Mesothelial cell of epicardium (in vitro differentiated cells): ENCODE results near the gene MACROD2. TPM values are rescaled to one million over a fixed set of nuclear protein-coding genes. Genes with fewer than 3 reads are reported as not detected.

ENCODE experiments used
- DNase-seq, 2 experiments: peaks; one replicate each; pipeline ENCODE4 v3.0.0; 2021; ENCODE audit warnings: low spot score in 2 of 2; ENCODE audit not compliant: unreplicated experiment in 2 of 2
- H3K27ac Mint-ChIP-seq: 2 replicates; pipeline ENCODE4 v1.8.0; 2021; ENCODE audit warnings: mixed read lengths
- H3K27me3 Mint-ChIP-seq: 2 replicates; pipeline ENCODE4 v1.8.0; 2021; ENCODE audit warnings: low read depth, mixed read lengths
- H3K36me3 Mint-ChIP-seq: 2 replicates; pipeline ENCODE4 v1.8.0; 2021; ENCODE audit warnings: mixed read lengths
- H3K4me1 Mint-ChIP-seq: 2 replicates; pipeline ENCODE4 v1.8.0; 2021; ENCODE audit warnings: mixed read lengths
- H3K4me3 Mint-ChIP-seq: 2 replicates; pipeline ENCODE4 v1.8.0; 2021; ENCODE audit warnings: mild to moderate bottlenecking, moderate library complexity, mixed read lengths
- H3K9me3 Mint-ChIP-seq: 2 replicates; pipeline ENCODE4 v1.8.0; 2021; ENCODE audit warnings: mixed read lengths
- CTCF ChIP-seq: fragments of 200-600 bp; sonication (generic); IDR thresholded peaks from one replicate; pipeline ENCODE4 v1.5.0; 2021; ENCODE audit warnings: antibody characterized with exemption; ENCODE audit not compliant: unreplicated experiment
- total RNA-seq: library from RNA; stranded (reverse); gene quantifications from 3 replicates; pipeline ENCODE4 v1.2.1, GENCODE V29; 2021

The MACROD2 gene
- total RNA-seq, 1 donor from 2014 or later = 10.0 TPM

GRCh38 chr20:15938847-15939246, 1943.5 kb downstream of the MACROD2 start:
- no peak for TF ChIP-seq CTCF
- Mint-ChIP-seq H3K4me1 (peaks cover 1% of the 10 kb centered on the region), H3K27me3 (no peaks in the 10 kb centered on the region), H3K36me3 (peaks cover 12% of the 10 kb centered on the region), H3K9me3 (peaks cover 22% of the 10 kb centered on the region), H3K4me3 (no peak overlapping the region), H3K27ac (no peak overlapping the region)
- no peak for DNase-seq

GRCh38 chr20:15940127-15940526, 1944.8 kb downstream of the MACROD2 start:
- no peak for TF ChIP-seq CTCF
- Mint-ChIP-seq H3K4me1 (peaks cover 1% of the 10 kb centered on the region), H3K27me3 (no peaks in the 10 kb centered on the region), H3K9me3 (peaks cover 22% of the 10 kb centered on the region), H3K36me3 (peaks cover 12% of the 10 kb centered on the region), H3K4me3 (no peak overlapping the region), H3K27ac (no peak overlapping the region)
- no peak for DNase-seq

- TF ChIP-seq CTCF = no peak
- Mint-ChIP-seq H3K36me3 (peaks cover 12% of the 10 kb centered on the region), H3K4me1 (peaks cover 1% of the 10 kb centered on the region), H3K27ac (no peak overlapping the region), H3K9me3 (peaks cover 22% of the 10 kb centered on the region), H3K27me3 (no peaks in the 10 kb centered on the region), H3K4me3 (no peak overlapping the region)
- no peak for DNase-seq
Observed at GRCh38 chr20:15942130-15942529, 1946.8 kb downstream of the MACROD2 start.

- H3K36me3 Mint-ChIP-seq = no peaks in the 10 kb centered on the region
Observed at GRCh38 chr20:15945289-15945688, 1950.0 kb downstream of the MACROD2 start.

GRCh38 chr20:15949391-15949790, 1954.1 kb downstream of the MACROD2 start:
- DNase-seq = no peak
- TF ChIP-seq CTCF = no peak
- Mint-ChIP-seq H3K4me1 (peaks cover 6% of the 10 kb centered on the region), H3K4me3 (no peak overlapping the region), H3K9me3 (peaks cover 12% of the 10 kb centered on the region), H3K36me3 (no peaks in the 10 kb centered on the region), H3K27me3 (no peaks in the 10 kb centered on the region), H3K27ac (no peak overlapping the region)

More at GRCh38 chr20:15945289-15945688, 1950.0 kb downstream of the MACROD2 start:
- no peak overlapping the region for H3K4me3 Mint-ChIP-seq
- H3K27ac Mint-ChIP-seq = no peak overlapping the region
- H3K4me1 Mint-ChIP-seq = peaks cover 7% of the 10 kb centered on the region
- DNase-seq = no peak
- no peak for TF ChIP-seq CTCF
- H3K9me3 Mint-ChIP-seq = peaks cover 8% of the 10 kb centered on the region
- H3K27me3 Mint-ChIP-seq = no peaks in the 10 kb centered on the region

DNA sequence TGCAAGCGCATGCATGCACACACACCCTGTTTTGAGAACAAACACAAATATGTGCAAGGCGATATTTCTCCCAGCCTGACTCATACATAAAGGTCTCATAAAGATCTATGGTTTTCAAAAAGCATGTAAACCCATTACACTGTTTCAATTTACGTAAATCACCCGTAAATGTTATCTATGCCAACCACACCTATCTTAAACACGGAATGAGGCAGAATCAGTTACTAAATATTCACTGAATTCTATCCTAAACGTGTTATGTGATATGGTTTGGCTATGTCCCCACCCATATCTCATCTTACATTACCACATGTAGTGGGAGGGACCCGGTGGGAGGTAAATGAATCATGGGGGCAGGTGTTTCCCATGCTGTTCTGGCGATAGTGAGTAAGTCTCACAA, 1956.3 kb downstream of the MACROD2 start:
- no peaks in the 10 kb centered on the region for H3K36me3 Mint-ChIP-seq
- peaks cover 6% of the 10 kb centered on the region for H3K4me1 Mint-ChIP-seq
- DNase-seq = no peak
- H3K27me3 Mint-ChIP-seq = no peaks in the 10 kb centered on the region
- peaks cover 12% of the 10 kb centered on the region for H3K9me3 Mint-ChIP-seq
- H3K27ac Mint-ChIP-seq = no peak overlapping the region
- no peak overlapping the region for H3K4me3 Mint-ChIP-seq
- no peak for TF ChIP-seq CTCF
